Neural cell (in vitro differentiated cells): Measurements from ENCODE around the gene MAD2L2. TPM values are rescaled to one million over a fixed set of nuclear protein-coding genes. Genes with fewer than 3 reads are reported as not detected.

Experiments used
- H2AFZ ChIP-seq: fragments of 200-600, 300-800 bp; sonication (generic), shearing (Covaris generic); 2 replicates; pipeline ENCODE4 v1.6.0; 2014; ENCODE audit warnings: low read depth, mild to moderate bottlenecking, antibody characterized with exemption, low read length, moderate library complexity
- H3F3A ChIP-seq: fragments of 200-600 bp; shearing (Covaris generic); 2 replicates; pipeline ENCODE4 v1.6.1; 2016; ENCODE audit warnings: mild to moderate bottlenecking, moderate library complexity, mixed read lengths, antibody characterized with exemption, low read length; ENCODE audit not compliant: insufficient read depth, poor library complexity, severe bottlenecking
- H3K27ac ChIP-seq: fragments of 200-600, 300-800 bp; sonication (generic), shearing (Covaris generic); 2 replicates; pipeline ENCODE4 v1.5.1; 2014; ENCODE audit warnings: mild to moderate bottlenecking, low read length, moderate library complexity
- H3K27me3 ChIP-seq: fragments of 300-800, 200-600 bp; sonication (generic), shearing (Covaris generic); 2 replicates; pipeline ENCODE4 v1.6.0; 2014; ENCODE audit warnings: mild to moderate bottlenecking, low read depth, low read length, moderate library complexity; ENCODE audit not compliant: insufficient read depth
- H3K36me3 ChIP-seq: fragments of 300-800, 200-600 bp; sonication (generic), shearing (Covaris generic); 2 replicates; pipeline ENCODE4 v1.5.1; 2014; ENCODE audit warnings: mild to moderate bottlenecking, antibody characterized with exemption, low read length, moderate library complexity; ENCODE audit not compliant: insufficient read depth
- H3K4me2 ChIP-seq: fragments of 300-800, 200-600 bp; sonication (generic), shearing (Covaris generic); 2 replicates; pipeline ENCODE4 v1.6.0; 2014; ENCODE audit warnings: mild to moderate bottlenecking, low read length
- H3K4me3 ChIP-seq: fragments of 300-800, 200-600 bp; sonication (generic), shearing (Covaris generic); 2 replicates; pipeline ENCODE4 v1.5.1; 2014; ENCODE audit warnings: mild to moderate bottlenecking, low read length, moderate library complexity
- H3K79me2 ChIP-seq: fragments of 200-600 bp; shearing (Covaris generic); replicated peaks from 2 replicates; pipeline ENCODE4 v1.6.0; 2014; ENCODE audit warnings: mild to moderate bottlenecking, low read length, moderate library complexity; ENCODE audit not compliant: insufficient read depth
- H3K9ac ChIP-seq: fragments of 300-800, 200-600 bp; sonication (generic), shearing (Covaris generic); 2 replicates; pipeline ENCODE4 v1.6.1; 2016; ENCODE audit warnings: mild to moderate bottlenecking, low read length, mixed read lengths
- H3K9me2 ChIP-seq: fragments of 200-600 bp; shearing (Covaris generic); 2 replicates; pipeline ENCODE4 v1.6.1; 2016; ENCODE audit warnings: mild to moderate bottlenecking, low read length, mixed read lengths; ENCODE audit not compliant: insufficient read depth
- H3K9me3 ChIP-seq: fragments of 200-600, 300-800 bp; sonication (generic), shearing (Covaris generic); 2 replicates; pipeline ENCODE4 v1.6.1; 2016; ENCODE audit warnings: mild to moderate bottlenecking, mixed run types, low read length, moderate library complexity, mixed read lengths
- H4K20me1 ChIP-seq: fragments of 200-600 bp; shearing (Covaris generic); 2 replicates; pipeline ENCODE4 v1.6.1; 2016; ENCODE audit warnings: mild to moderate bottlenecking, mixed run types; ENCODE audit not compliant: insufficient read depth
- CTCF ChIP-seq: fragments of 450-650 bp; IDR thresholded peaks from 2 replicates; pipeline ENCODE4 v1.5.1; 2014; ENCODE audit warnings: antibody characterized with exemption, mild to moderate bottlenecking, moderate library complexity; ENCODE audit not compliant: poor library complexity, severe bottlenecking
- EP300 ChIP-seq: fragments of 450-650 bp; conservative IDR thresholded peaks from 2 replicates; pipeline ENCODE4 v1.6.1; 2014; ENCODE audit warnings: antibody characterized with exemption, mild to moderate bottlenecking, moderate library complexity; ENCODE audit not compliant: poor library complexity, severe bottlenecking
- EZH2 ChIP-seq: fragments of 200-600, 300-800 bp; shearing (Covaris generic), sonication (generic); IDR thresholded peaks from 2 replicates; pipeline ENCODE4 v1.6.1; 2014; ENCODE audit warnings: antibody characterized with exemption, low read length, borderline replicate concordance, mild to moderate bottlenecking; ENCODE audit not compliant: insufficient read depth, poor library complexity, severe bottlenecking
- MXI1 ChIP-seq: fragments of 450-650 bp; conservative IDR thresholded peaks from 2 replicates; pipeline ENCODE4 v1.6.1; 2014; ENCODE audit warnings: antibody characterized with exemption, mild to moderate bottlenecking; ENCODE audit not compliant: poor library complexity, severe bottlenecking
- RAD21 ChIP-seq: fragments of 450-650 bp; conservative IDR thresholded peaks from 2 replicates; pipeline ENCODE4 v1.6.1; 2014; ENCODE audit warnings: antibody characterized with exemption, mild to moderate bottlenecking, moderate library complexity
- REST ChIP-seq: IDR thresholded peaks from 2 replicates; pipeline ENCODE4 v1.6.1; 2012; ENCODE audit warnings: borderline replicate concordance
- SMC3 ChIP-seq: fragments of 450-650 bp; conservative IDR thresholded peaks from 2 replicates; pipeline ENCODE4 v1.6.1; 2014; ENCODE audit warnings: antibody characterized with exemption, mild to moderate bottlenecking, moderate library complexity; ENCODE audit not compliant: poor library complexity
- TAF1 ChIP-seq: IDR thresholded peaks from 2 replicates; pipeline ENCODE4 v1.6.1; 2012; ENCODE audit warnings: low read depth
- polyA plus RNA-seq: library from polyadenylated mRNA; depleted of rRNA; stranded (reverse); fragments of >200 nt; gene quantifications from 2 replicates; pipeline ENCODE4 v1.2.3, GENCODE V29; 2014

The MAD2L2 gene
- polyA plus RNA-seq, 1 donor from 2014 or later: 182 TPM

GRCh38 chr1:11645670-11646265, 35.2 kb downstream of the MAD2L2 start:
- Histone ChIP-seq H3K79me2 (no peaks in the 10 kb centered on the region), H3K27me3 (no peaks in the 10 kb centered on the region), H2AFZ (no peak overlapping the region), H3K4me3 (no peak overlapping the region), H3K9me3 (no peaks in the 10 kb centered on the region), H3K9me2 (no peaks in the 10 kb centered on the region), H3K36me3 (no peaks in the 10 kb centered on the region), H4K20me1 (no peaks in the 10 kb centered on the region), H3F3A (no peaks in the 10 kb centered on the region), H3K4me2 (no peak overlapping the region), H3K27ac (no peak overlapping the region), H3K9ac (no peak overlapping the region)
- no peak for TF ChIP-seq MXI1
- peak; percentile 78 for TF ChIP-seq CTCF
- TF ChIP-seq RAD21: peak; percentile 81
- TF ChIP-seq SMC3: peak; percentile 80
- TF ChIP-seq EZH2: no peak

GRCh38 chr1:11645270-11645669, 35.7 kb downstream of the MAD2L2 start:
- Histone ChIP-seq H3F3A (no peaks in the 10 kb centered on the region), H3K27ac (no peak overlapping the region), H3K9me3 (no peaks in the 10 kb centered on the region), H3K9ac (no peak overlapping the region), H4K20me1 (no peaks in the 10 kb centered on the region), H2AFZ (no peak overlapping the region), H3K27me3 (no peaks in the 10 kb centered on the region), H3K9me2 (no peaks in the 10 kb centered on the region), H3K79me2 (no peaks in the 10 kb centered on the region), H3K36me3 (no peaks in the 10 kb centered on the region), H3K4me2 (no peak overlapping the region), H3K4me3 (no peak overlapping the region)
- TF ChIP-seq SMC3: no peak
- TF ChIP-seq REST: no peak
- no peak for TF ChIP-seq CTCF
- no peak for TF ChIP-seq RAD21
- no peak for TF ChIP-seq TAF1
- TF ChIP-seq EP300: no peak
